HEK293 (cell line): ENCODE results near the gene ZSCAN31.
A peak's percentile ranks its signal among the peaks of the same experiment; 100 is the strongest.

Experiments used
- CTCF ChIA-PET: fragments of 350-600 bp; formaldehyde crosslinking; extraction: SDS; loops from one replicate; lab custom pipeline; 2021; ENCODE audit warnings: antibody characterized with exemption; lab: Yijun Ruan, JAX
- POLR2A ChIA-PET: fragments of 300-600 bp; formaldehyde crosslinking; extraction: SDS; loops from one replicate; lab custom pipeline; 2020; ENCODE audit warnings: antibody characterized with exemption, inconsistent platforms; lab: Yijun Ruan, JAX
- H3K27ac ChIP-seq: fragments of 200-500 bp; sonication (Bioruptor generic); 2 replicates; pipeline ENCODE4 v1.5.1; 2014; ENCODE audit warnings: low read depth, low read length, control low read depth, inconsistent platforms; ENCODE audit errors: extremely low read depth
- H3K36me3 ChIP-seq, 2 experiments: fragments of 200-500 bp in 1 of 2; sonication (Bioruptor generic) in 1 of 2; 1 replicate in 1 of 2; 2 replicates in 1 of 2; pipeline ENCODE4 v1.5.1; 2014 to 2017; ENCODE audit warnings: inconsistent platforms in 2 of 2, low read length in 2 of 2; ENCODE audit not compliant: control insufficient read depth in 2 of 2, insufficient read depth in 1 of 2
- H3K4me1 ChIP-seq: fragments of 200-500 bp; sonication (Bioruptor generic); 2 replicates; pipeline ENCODE4 v1.5.1; 2014; ENCODE audit warnings: mild to moderate bottlenecking, low read length, inconsistent platforms; ENCODE audit not compliant: control insufficient read depth, insufficient read depth
- H3K4me3 ChIP-seq: 2 replicates; pipeline ENCODE4 v1.5.1; 2011; ENCODE audit warnings: low read depth, mild to moderate bottlenecking, control low read depth, low read length, moderate library complexity
- H3K9me3 ChIP-seq: fragments of 200-500 bp; sonication (Bioruptor generic); 2 replicates; pipeline ENCODE4 v1.5.1; 2014; ENCODE audit warnings: low read depth, low read length, inconsistent platforms; ENCODE audit not compliant: control insufficient read depth, insufficient read depth
- KLF7 ChIP-seq: fragments of 450-650 bp; formaldehyde crosslinking; IDR thresholded peaks from 2 replicates; pipeline ENCODE4 v1.5.1; 2016; ENCODE audit warnings: missing biosample characterization, missing genetic modification characterization, borderline replicate concordance
- PRDM1 ChIP-seq: fragments of 450-650 bp; formaldehyde crosslinking; IDR thresholded peaks from 2 replicates; pipeline ENCODE4; 2016; ENCODE audit warnings: missing biosample characterization, missing genetic modification characterization
- SP3 ChIP-seq: fragments of 450-650 bp; formaldehyde crosslinking; IDR thresholded peaks from 2 replicates; pipeline ENCODE4 v1.5.1; 2016; ENCODE audit warnings: missing biosample characterization, missing genetic modification characterization
- WT1 ChIP-seq: fragments of 450-650 bp; formaldehyde crosslinking; IDR thresholded peaks from 2 replicates; pipeline ENCODE4 v1.5.1; 2016; ENCODE audit warnings: missing biosample characterization, missing genetic modification characterization
- ZBTB8A ChIP-seq: fragments of 450-650 bp; formaldehyde crosslinking; IDR thresholded peaks from 2 replicates; pipeline ENCODE4 v1.5.1; 2016; ENCODE audit warnings: missing biosample characterization, missing genetic modification characterization
- ZNF121 ChIP-seq: fragments of 450-650 bp; formaldehyde crosslinking; IDR thresholded peaks from 2 replicates; pipeline ENCODE4 v1.5.1; 2016; ENCODE audit warnings: missing biosample characterization, missing genetic modification characterization
- ZNF19 ChIP-seq: fragments of 450-650 bp; formaldehyde crosslinking; IDR thresholded peaks from 2 replicates; pipeline ENCODE4; 2016; ENCODE audit warnings: missing biosample characterization, missing genetic modification characterization, low read depth
- ZNF2 ChIP-seq: fragments of 450-650 bp; formaldehyde crosslinking; IDR thresholded peaks from 2 replicates; pipeline ENCODE4 v1.5.1; 2016; ENCODE audit warnings: missing biosample characterization, missing genetic modification characterization
- ZNF366 ChIP-seq: fragments of 450-650 bp; formaldehyde crosslinking; conservative IDR thresholded peaks from 2 replicates; pipeline ENCODE4 v1.5.1; 2016; ENCODE audit warnings: missing biosample characterization, missing genetic modification characterization
- ZNF660 ChIP-seq: fragments of 450-650 bp; IDR thresholded peaks from 2 replicates; pipeline ENCODE4 v1.5.1; 2018; ENCODE audit warnings: missing biosample characterization, mild to moderate bottlenecking, missing genetic modification characterization
- ZNF664 ChIP-seq: fragments of 450-650 bp; formaldehyde crosslinking; IDR thresholded peaks from 2 replicates; pipeline ENCODE4 v1.5.1; 2016; ENCODE audit warnings: missing biosample characterization, missing genetic modification characterization
- ZNF701 ChIP-seq: fragments of 450-650 bp; formaldehyde crosslinking; IDR thresholded peaks from 2 replicates; pipeline ENCODE4 v1.5.1; 2016; ENCODE audit warnings: missing biosample characterization, missing genetic modification characterization
- ZNF747 ChIP-seq: fragments of 450-650 bp; formaldehyde crosslinking; IDR thresholded peaks from 2 replicates; pipeline ENCODE4 v1.5.1; 2016; ENCODE audit warnings: missing biosample characterization, missing genetic modification characterization
- ZNF830 ChIP-seq: fragments of 450-650 bp; IDR thresholded peaks from 2 replicates; pipeline ENCODE4 v1.5.0; 2018; ENCODE audit warnings: missing biosample characterization, missing genetic modification characterization, low read depth, mild to moderate bottlenecking, moderate library complexity
- TF ChIP-seq, protein P1 (sequence below): IDR thresholded peaks from 2 replicates; pipeline ENCODE4 v1.6.1; 2011; ENCODE audit warnings: mild to moderate bottlenecking, low read depth, low read length, borderline replicate concordance
- TF ChIP-seq, protein P2 (sequence below): fragments of 450-650 bp; formaldehyde crosslinking; IDR thresholded peaks from 2 replicates; pipeline ENCODE4 v1.5.1; 2016; ENCODE audit warnings: missing biosample characterization, missing genetic modification characterization, borderline replicate concordance
- TF ChIP-seq, protein P3 (sequence below): fragments of 450-650 bp; formaldehyde crosslinking; IDR thresholded peaks from 2 replicates; pipeline ENCODE4 v1.5.1; 2016; ENCODE audit warnings: missing biosample characterization, missing genetic modification characterization
- TF ChIP-seq, protein P4 (sequence below): fragments of 450-650 bp; formaldehyde crosslinking; IDR thresholded peaks from 2 replicates; pipeline ENCODE4 v1.5.1; 2017; ENCODE audit warnings: missing biosample characterization, missing genetic modification characterization

ZSCAN31 gene

DNA sequence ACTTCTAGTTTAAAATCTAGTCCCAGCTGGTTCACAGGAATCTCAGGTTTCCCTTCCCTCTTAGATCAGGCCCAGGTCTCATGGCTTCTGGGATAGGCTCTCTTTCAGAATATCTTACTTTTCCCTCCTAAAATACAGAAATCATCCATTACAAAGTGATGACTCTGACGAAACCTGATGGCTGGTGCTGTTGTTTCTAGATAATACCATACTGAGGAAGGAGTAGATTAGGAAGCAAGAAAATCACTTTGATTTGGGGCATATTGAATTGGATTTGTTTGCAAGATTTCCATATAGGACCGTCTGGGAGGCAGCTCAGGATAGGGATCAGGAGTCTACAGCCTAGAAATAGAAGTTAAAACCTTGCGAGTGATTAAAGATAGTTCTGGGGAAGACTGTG is 17.4 kb upstream of the ZSCAN31 start:
- Histone ChIP-seq H3K27ac (no peak overlapping the region), H3K9me3 (no peaks in the 10 kb centered on the region), H3K4me1 (peaks cover 4% of the 10 kb centered on the region; the same call in 1 of the 2 replicates), H3K36me3 (peaks cover 0 to 8% of the 10 kb centered on the region in 2 experiments; a peak in 1 of 3 replicates), H3K4me3 (no peak overlapping the region)
- TF ChIP-seq ZNF664 (tag by site-specific recombination) (no peak), SP3 (tag by site-specific recombination) (no peak), ZNF660 (tag by site-specific recombination) (no peak), WT1 (tag by site-specific recombination) (no peak), ZNF2 (no peak), ZNF121 (tag by site-specific recombination) (no peak), ZNF830 (tag by site-specific recombination) (no peak), ZNF747 (tag by site-specific recombination) (no peak), ZNF701 (no peak), ZNF19 (no peak)
- TF ChIP-seq, protein P1, sequence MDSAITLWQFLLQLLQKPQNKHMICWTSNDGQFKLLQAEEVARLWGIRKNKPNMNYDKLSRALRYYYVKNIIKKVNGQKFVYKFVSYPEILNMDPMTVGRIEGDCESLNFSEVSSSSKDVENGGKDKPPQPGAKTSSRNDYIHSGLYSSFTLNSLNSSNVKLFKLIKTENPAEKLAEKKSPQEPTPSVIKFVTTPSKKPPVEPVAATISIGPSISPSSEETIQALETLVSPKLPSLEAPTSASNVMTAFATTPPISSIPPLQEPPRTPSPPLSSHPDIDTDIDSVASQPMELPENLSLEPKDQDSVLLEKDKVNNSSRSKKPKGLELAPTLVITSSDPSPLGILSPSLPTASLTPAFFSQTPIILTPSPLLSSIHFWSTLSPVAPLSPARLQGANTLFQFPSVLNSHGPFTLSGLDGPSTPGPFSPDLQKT: no peak
- TF ChIP-seq, protein P2, sequence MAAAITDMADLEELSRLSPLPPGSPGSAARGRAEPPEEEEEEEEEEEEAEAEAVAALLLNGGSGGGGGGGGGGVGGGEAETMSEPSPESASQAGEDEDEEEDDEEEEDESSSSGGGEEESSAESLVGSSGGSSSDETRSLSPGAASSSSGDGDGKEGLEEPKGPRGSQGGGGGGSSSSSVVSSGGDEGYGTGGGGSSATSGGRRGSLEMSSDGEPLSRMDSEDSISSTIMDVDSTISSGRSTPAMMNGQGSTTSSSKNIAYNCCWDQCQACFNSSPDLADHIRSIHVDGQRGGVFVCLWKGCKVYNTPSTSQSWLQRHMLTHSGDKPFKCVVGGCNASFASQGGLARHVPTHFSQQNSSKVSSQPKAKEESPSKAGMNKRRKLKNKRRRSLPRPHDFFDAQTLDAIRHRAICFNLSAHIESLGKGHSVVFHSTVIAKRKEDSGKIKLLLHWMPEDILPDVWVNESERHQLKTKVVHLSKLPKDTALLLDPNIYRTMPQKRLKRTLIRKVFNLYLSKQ (tag by site-specific recombination): no peak
- TF ChIP-seq, protein P3, sequence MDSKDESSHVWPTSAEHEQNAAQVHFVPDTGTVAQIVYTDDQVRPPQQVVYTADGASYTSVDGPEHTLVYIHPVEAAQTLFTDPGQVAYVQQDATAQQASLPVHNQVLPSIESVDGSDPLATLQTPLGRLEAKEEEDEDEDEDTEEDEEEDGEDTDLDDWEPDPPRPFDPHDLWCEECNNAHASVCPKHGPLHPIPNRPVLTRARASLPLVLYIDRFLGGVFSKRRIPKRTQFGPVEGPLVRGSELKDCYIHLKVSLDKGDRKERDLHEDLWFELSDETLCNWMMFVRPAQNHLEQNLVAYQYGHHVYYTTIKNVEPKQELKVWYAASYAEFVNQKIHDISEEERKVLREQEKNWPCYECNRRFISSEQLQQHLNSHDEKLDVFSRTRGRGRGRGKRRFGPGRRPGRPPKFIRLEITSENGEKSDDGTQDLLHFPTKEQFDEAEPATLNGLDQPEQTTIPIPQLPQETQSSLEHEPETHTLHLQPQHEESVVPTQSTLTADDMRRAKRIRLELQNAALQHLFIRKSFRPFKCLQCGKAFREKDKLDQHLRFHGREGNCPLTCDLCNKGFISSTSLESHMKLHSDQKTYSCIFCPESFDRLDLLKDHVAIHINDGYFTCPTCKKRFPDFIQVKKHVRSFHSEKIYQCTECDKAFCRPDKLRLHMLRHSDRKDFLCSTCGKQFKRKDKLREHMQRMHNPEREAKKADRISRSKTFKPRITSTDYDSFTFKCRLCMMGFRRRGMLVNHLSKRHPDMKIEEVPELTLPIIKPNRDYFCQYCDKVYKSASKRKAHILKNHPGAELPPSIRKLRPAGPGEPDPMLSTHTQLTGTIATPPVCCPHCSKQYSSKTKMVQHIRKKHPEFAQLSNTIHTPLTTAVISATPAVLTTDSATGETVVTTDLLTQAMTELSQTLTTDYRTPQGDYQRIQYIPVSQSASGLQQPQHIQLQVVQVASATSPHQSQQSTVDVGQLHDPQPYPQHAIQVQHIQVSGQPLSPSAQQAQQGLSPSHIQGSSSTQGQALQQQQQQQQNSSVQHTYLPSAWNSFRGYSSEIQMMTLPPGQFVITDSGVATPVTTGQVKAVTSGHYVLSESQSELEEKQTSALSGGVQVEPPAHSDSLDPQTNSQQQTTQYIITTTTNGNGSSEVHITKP (tag by site-specific recombination): no peak
- TF ChIP-seq, protein P4, sequence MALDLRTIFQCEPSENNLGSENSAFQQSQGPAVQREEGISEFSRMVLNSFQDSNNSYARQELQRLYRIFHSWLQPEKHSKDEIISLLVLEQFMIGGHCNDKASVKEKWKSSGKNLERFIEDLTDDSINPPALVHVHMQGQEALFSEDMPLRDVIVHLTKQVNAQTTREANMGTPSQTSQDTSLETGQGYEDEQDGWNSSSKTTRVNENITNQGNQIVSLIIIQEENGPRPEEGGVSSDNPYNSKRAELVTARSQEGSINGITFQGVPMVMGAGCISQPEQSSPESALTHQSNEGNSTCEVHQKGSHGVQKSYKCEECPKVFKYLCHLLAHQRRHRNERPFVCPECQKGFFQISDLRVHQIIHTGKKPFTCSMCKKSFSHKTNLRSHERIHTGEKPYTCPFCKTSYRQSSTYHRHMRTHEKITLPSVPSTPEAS (tag by site-specific recombination): no peak
- CTCF ChIA-PET: interaction anchor here (1.1 kb wide), 1 partner anchor 135 kb away, joined by 3 read pairs; no protein-coding TSS in a partner anchor
- POLR2A ChIA-PET: interaction anchor here (0.7 kb wide), 1 partner anchor 481 kb away, joined by 5 read pairs; a partner anchor contains a TSS

DNA sequence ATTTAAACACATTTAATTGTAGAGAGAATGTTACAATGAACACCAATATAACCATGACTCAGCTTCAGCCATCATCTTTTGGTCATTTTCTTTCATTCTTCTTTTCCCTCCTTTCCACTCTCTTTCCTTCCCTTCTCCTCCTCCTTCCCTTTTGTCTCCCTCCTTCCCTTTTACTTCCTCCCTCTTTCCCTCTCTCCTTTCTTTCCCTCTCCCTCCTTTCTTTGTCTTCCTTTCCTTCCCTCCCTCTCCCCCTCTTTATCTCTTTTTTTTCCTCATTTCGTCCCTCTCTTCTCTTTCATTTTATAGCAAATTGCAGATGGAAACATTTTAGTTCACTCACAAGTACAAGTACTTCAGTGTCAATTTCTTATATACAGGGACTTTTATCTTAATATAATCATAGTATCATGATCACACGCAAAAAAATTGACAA is 15.6 kb upstream of the ZSCAN31 start:
- Histone ChIP-seq H3K4me1 (peaks cover 4% of the 10 kb centered on the region; the same call in 1 of the 2 replicates), H3K27ac (no peak overlapping the region), H3K9me3 (no peaks in the 10 kb centered on the region), H3K4me3 (no peak overlapping the region), H3K36me3 (peaks cover 0 to 8% of the 10 kb centered on the region in 2 experiments; a peak in 1 of 3 replicates)
- TF ChIP-seq KLF7: peak; percentile 30; the same call in 1 of the 2 replicates
- TF ChIP-seq ZNF366: peak; percentile 96
- peak; percentile 99 for TF ChIP-seq PRDM1 (tag by site-specific recombination)
- TF ChIP-seq ZBTB8A (tag by site-specific recombination): no peak
- ChIA-PET POLR2A (interaction anchor here (2.2 kb wide), 1 partner anchor 70 kb away, joined by 12 read pairs; the partner anchor contains the start of gene PGBD1), CTCF (interaction anchor here (0.6 kb wide), 1 partner anchor 543 kb away, joined by 3 read pairs; a partner anchor contains a TSS)
